Measurements from ENCODE around the gene VSIG4.

DNA sequence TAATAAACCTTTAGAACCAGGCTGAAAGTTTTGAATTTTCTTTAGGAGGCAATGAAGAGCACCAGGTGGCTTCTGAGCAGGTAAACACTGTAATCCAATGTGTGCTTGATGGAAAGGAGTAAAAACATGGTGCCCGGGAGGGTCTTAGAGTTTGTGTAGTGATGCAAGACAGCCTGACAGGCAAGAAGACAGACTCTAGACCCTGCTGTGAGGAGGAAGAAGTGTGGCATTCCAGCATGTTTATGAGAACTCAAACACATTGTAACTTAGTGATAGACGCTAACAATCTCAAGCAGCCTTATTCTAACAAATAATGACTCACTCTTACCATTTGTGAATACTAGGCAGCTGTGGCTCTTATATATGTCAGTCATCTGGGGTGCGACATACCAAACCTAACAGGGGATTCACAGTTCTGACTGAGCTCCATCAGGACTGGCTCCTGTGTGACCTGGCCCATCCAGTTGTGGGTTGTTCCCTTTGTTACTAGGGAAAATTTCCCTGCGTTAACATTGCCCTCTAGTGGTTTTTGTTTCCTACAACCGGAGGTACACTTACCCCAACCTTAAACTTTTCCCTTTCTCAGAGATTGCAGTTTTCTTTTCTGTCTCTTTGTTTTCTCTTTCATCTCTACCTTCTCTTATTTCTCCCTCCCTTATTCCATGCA lies 53.8 kb downstream of the VSIG4 start:
- TF ChIP-seq POLR2A (IDR thresholded peaks at IDR 0.05) = no peak
- TF ChIP-seq, protein P1, sequence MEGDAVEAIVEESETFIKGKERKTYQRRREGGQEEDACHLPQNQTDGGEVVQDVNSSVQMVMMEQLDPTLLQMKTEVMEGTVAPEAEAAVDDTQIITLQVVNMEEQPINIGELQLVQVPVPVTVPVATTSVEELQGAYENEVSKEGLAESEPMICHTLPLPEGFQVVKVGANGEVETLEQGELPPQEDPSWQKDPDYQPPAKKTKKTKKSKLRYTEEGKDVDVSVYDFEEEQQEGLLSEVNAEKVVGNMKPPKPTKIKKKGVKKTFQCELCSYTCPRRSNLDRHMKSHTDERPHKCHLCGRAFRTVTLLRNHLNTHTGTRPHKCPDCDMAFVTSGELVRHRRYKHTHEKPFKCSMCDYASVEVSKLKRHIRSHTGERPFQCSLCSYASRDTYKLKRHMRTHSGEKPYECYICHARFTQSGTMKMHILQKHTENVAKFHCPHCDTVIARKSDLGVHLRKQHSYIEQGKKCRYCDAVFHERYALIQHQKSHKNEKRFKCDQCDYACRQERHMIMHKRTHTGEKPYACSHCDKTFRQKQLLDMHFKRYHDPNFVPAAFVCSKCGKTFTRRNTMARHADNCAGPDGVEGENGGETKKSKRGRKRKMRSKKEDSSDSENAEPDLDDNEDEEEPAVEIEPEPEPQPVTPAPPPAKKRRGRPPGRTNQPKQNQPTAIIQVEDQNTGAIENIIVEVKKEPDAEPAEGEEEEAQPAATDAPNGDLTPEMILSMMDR (IDR thresholded peaks at IDR 0.05) = peak in 3 of 7 experiments; percentile 18 to 56 (median 47)

All from stomach (tissue), 4 donors.